ENCODE data around the gene ARHGEF17.

- TF ChIP-seq CTCF (IDR thresholded peaks at IDR 0.05) (no peak), POLR2A (IDR thresholded peaks at IDR 0.05) (no peak)
These were observed 83.6 kb downstream of the ARHGEF17 start for GRCh38 chr11:73391665-73392064.

Data from right lobe of liver (tissue), 4 donors.